Choroid plexus epithelial cell (primary cell): Measurements from ENCODE around the gene GRIA1.

Source experiments
- DNase-seq: peaks from one replicate; pipeline ENCODE4 v3.0.0-alpha.2; 2010; ENCODE audit warnings: low read depth
- H3K4me3 ChIP-seq: 2 replicates; pipeline ENCODE4 v1.5.1; 2011; ENCODE audit warnings: low read depth, mild to moderate bottlenecking, control low read depth, low read length, moderate library complexity
- CTCF ChIP-seq: conservative IDR thresholded peaks from 2 replicates; pipeline ENCODE4 v1.5.1; 2011; ENCODE audit warnings: low read depth, mild to moderate bottlenecking, control low read depth, inconsistent platforms, low read length, moderate library complexity

GRIA1 gene

DNA sequence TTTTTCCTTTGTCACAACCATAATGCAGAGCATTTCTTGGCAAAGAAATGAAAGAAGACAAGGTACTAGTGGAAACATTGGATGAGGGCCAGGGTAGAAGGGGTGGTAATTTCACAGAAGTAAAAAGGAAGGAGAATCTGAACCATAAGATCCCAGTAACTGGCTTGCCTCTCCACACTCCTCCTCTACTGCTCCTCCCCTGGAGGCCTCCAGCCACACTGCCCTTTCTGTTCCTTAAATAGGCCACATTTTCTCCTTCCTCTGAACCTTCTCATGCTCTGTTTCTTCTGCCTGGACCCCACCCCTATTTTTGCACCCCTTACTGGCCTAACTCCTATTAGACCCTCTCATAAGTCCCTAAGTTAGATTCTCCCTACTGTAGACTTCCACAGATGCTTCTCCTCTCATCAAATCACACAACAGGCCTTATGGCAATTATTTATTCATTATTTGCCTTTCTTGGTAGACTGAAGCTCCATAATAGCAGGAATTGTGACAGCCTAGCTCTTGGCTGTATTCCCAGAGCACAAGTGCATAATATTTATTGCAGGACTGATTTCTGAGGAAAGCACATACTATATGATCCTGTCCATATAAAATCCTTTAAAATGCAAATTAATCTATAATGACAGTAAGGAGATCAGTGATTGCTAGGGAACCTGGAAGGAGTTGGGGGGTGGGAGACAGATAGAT, 31.3 kb upstream of the GRIA1 start:
- no peak overlapping the region for H3K4me3 ChIP-seq
- TF ChIP-seq CTCF = no peak
- no peak for DNase-seq

DNA sequence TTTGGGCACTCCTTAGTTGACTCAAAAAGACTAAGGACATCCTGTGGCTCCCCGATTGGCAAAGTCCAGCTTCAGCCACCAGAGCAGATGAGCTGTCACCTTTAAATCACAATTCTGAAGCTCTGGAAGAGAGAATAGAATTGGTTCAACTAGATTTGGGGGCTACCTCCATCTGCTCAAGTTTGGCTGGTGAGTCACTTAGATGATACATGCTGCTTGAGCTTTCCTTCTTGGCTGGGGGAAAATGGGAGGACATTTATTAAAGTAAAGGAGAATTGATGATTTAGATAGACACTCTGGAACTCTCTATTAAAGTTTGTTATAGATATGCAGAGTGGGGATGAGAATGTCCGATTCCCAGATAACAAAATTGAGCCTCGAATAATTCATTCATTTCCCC, 30.0 kb upstream of the GRIA1 start:
- TF ChIP-seq CTCF = no peak
- DNase-seq = no peak
- H3K4me3 ChIP-seq = no peak overlapping the region

GRCh38 chr5:153461341-153461740, 29.1 kb upstream of the GRIA1 start:
- no peak overlapping the region for H3K4me3 ChIP-seq
- TF ChIP-seq CTCF = no peak
- DNase-seq = no peak

GRCh38 chr5:153463806-153464205, 26.7 kb upstream of the GRIA1 start:
- no peak for TF ChIP-seq CTCF
- no peak overlapping the region for H3K4me3 ChIP-seq
- DNase-seq = peak; percentile 11

GRCh38 chr5:153467546-153467945, 22.9 kb upstream of the GRIA1 start:
- TF ChIP-seq CTCF = no peak
- DNase-seq = no peak
- H3K4me3 ChIP-seq = no peak overlapping the region

GRCh38 chr5:153469423-153469822, 21.0 kb upstream of the GRIA1 start:
- no peak for DNase-seq
- H3K4me3 ChIP-seq = no peak overlapping the region
- TF ChIP-seq CTCF = no peak

DNA sequence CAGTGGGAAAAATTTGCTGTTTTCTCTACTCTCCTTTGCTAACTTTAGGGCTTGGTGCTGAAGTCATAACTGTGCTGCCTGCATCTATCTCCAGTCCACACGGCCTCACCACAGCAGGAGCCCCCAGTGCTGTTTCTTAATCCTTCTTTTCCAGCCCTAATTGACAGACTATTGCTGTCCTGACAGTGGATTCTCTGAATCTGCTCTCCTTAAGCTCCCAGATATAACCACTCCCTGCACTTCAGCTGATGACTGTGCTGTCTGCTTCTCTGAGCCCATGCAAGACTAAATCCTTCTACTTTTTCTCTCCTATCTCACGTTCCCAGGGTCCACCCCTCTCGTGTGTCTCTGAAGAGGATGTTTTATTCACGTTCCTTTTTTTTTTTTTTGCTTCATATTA, 19.7 kb upstream of the GRIA1 start:
- TF ChIP-seq CTCF = no peak
- no peak for DNase-seq
- no peak overlapping the region for H3K4me3 ChIP-seq
